Measurements from ENCODE around the gene ARMH3. TPM values are rescaled to one million over a fixed set of nuclear protein-coding genes. Genes with fewer than 3 reads are reported as not detected.
"Not testable (repeated sequence)": the region's sequence is repeated elsewhere in the genome, so short reads cannot be mapped to it uniquely, and the experiment has no call there.

ARMH3 gene
- total RNA-seq, 2 experiments from 2014 or later: 7.9 to 24.3 TPM

DNA sequence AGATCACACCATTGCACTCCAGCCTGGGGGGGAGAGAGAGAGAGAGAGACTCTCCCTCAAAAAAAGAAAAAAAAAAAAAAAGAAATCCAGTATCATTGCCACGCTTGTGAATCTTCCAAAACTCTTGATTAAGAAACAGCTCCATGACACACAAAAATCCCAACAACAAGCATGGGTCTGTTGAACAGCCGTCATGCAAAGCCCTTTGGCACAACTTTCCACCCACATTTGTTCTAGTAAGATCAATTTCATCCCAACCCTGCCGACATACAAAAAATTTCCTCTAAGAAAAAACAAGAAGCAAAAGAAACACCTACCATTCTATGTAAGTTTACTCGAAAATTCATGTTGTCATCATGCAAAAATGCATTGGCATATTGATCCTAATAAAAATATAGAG, 62.8 kb downstream of the ARMH3 start:
- no peak overlapping the region for H2AFZ ChIP-seq (ENCODE audit: low read length)
- no peaks in the 10 kb centered on the region for H4K20me1 ChIP-seq (ENCODE audit: insufficient read depth, low read length)
- no TSS peak for BruUV-seq (replicated peaks)
- no peaks in the 10 kb centered on the region for H3K9me2 ChIP-seq (ENCODE audit: insufficient read depth, low read length)
- POLR2A ChIA-PET: interaction anchor here (0.7 kb wide), 1 partner anchor 54 kb away, joined by 3 read pairs; no protein-coding TSS in a partner anchor
- H3K79me2 ChIP-seq (ENCODE audit: insufficient read depth, low read depth, low read length): no peaks in the 10 kb centered on the region
- DNase-seq (ENCODE audit: low spot score): no peak
- no peaks in the 10 kb centered on the region for H3K9me3 ChIP-seq (ENCODE audit: low read length)
- H3K4me1 ChIP-seq (ENCODE audit: insufficient read depth, low read length, poor library complexity, severe bottlenecking): no peaks in the 10 kb centered on the region
- CTCF ChIA-PET (ENCODE audit: unreplicated experiment): no interaction called here
- H3K4me3 ChIP-seq (ENCODE audit: low read depth, low read length, poor library complexity, severe bottlenecking): no peak overlapping the region
- H3K4me2 ChIP-seq (ENCODE audit: low read length): no peak overlapping the region
- peaks cover 62% of the 10 kb centered on the region for H3K36me3 ChIP-seq (ENCODE audit: insufficient read depth, low read length)
- no peak for TF ChIP-seq EZH2phosphoT487 (IDR thresholded peaks at IDR 0.05; ENCODE audit: borderline replicate concordance, low read depth, low read length)
- no peak overlapping the region for H3K27ac ChIP-seq (ENCODE audit: low read depth, low read length, poor library complexity, severe bottlenecking)
- intact Hi-C loops (cut with micrococcal nuclease; ENCODE audit: unreplicated experiment): no loop called here

DNA sequence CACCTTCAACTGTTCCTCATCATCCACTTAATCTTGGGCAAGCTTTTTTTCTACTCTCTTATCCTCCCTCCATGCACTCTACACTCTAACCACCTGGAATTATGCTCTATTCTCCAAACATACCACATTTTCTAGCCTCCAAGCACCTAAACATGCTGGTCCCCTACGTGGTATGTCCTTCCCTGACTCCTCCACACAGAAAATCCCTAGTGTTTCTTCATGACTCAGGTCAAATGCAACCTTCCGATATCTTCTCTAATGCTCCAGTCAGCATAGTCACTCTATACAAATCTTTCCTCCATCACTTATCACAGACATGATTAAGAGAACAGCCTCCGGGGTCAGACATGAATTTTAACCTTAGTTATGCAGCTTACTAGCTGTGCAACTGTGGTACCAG, 68.8 kb downstream of the ARMH3 start:
- TF ChIP-seq, protein P1, sequence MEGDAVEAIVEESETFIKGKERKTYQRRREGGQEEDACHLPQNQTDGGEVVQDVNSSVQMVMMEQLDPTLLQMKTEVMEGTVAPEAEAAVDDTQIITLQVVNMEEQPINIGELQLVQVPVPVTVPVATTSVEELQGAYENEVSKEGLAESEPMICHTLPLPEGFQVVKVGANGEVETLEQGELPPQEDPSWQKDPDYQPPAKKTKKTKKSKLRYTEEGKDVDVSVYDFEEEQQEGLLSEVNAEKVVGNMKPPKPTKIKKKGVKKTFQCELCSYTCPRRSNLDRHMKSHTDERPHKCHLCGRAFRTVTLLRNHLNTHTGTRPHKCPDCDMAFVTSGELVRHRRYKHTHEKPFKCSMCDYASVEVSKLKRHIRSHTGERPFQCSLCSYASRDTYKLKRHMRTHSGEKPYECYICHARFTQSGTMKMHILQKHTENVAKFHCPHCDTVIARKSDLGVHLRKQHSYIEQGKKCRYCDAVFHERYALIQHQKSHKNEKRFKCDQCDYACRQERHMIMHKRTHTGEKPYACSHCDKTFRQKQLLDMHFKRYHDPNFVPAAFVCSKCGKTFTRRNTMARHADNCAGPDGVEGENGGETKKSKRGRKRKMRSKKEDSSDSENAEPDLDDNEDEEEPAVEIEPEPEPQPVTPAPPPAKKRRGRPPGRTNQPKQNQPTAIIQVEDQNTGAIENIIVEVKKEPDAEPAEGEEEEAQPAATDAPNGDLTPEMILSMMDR (conservative IDR thresholded peaks at IDR 0.05; ENCODE audit: low read length): no peak
- TF ChIP-seq EZH2phosphoT487 (IDR thresholded peaks at IDR 0.05; ENCODE audit: borderline replicate concordance, low read depth, low read length): no peak
- no peak for DNase-seq (ENCODE audit: low spot score)
- no peak overlapping the region for H3K4me2 ChIP-seq (ENCODE audit: low read length)
- POLR2A ChIA-PET: interaction anchor here (1.1 kb wide), 1 partner anchor 17 kb away, joined by 3 read pairs; no protein-coding TSS in a partner anchor
- H3K9me2 ChIP-seq (ENCODE audit: insufficient read depth, low read length): no peaks in the 10 kb centered on the region
- no TSS peak for BruUV-seq (replicated peaks)
- H3K9me3 ChIP-seq (ENCODE audit: low read length): no peaks in the 10 kb centered on the region
- H3K79me2 ChIP-seq (ENCODE audit: insufficient read depth, low read depth, low read length): no peaks in the 10 kb centered on the region
- H3K27ac ChIP-seq (ENCODE audit: low read depth, low read length, poor library complexity, severe bottlenecking): no peak overlapping the region
- H3K4me1 ChIP-seq (ENCODE audit: insufficient read depth, low read length, poor library complexity, severe bottlenecking): peaks cover 9% of the 10 kb centered on the region
- no peak overlapping the region for H3K4me3 ChIP-seq (ENCODE audit: low read depth, low read length, poor library complexity, severe bottlenecking)
- peaks cover 60% of the 10 kb centered on the region for H3K36me3 ChIP-seq (ENCODE audit: insufficient read depth, low read length)
- CTCF ChIA-PET (ENCODE audit: unreplicated experiment): no interaction called here
- intact Hi-C loops (cut with micrococcal nuclease; ENCODE audit: unreplicated experiment): no loop called here
- no peak overlapping the region for H2AFZ ChIP-seq (ENCODE audit: low read length)
- H4K20me1 ChIP-seq (ENCODE audit: insufficient read depth, low read length): no peaks in the 10 kb centered on the region

GRCh38 chr10:101986624-101986971, 69.4 kb downstream of the ARMH3 start:
- TF ChIP-seq, protein P1 (conservative IDR thresholded peaks at IDR 0.05; ENCODE audit: low read length): no peak
- TF ChIP-seq EZH2phosphoT487 (IDR thresholded peaks at IDR 0.05; ENCODE audit: borderline replicate concordance, low read depth, low read length): no peak
- no peak overlapping the region for H3K4me3 ChIP-seq (ENCODE audit: low read depth, low read length, poor library complexity, severe bottlenecking)
- H3K36me3 ChIP-seq (ENCODE audit: insufficient read depth, low read length): peaks cover 55% of the 10 kb centered on the region
- intact Hi-C loops (cut with micrococcal nuclease; ENCODE audit: unreplicated experiment): no loop called here
- CTCF ChIA-PET (ENCODE audit: unreplicated experiment): no interaction called here
- H3K9me2 ChIP-seq (ENCODE audit: insufficient read depth, low read length): no peaks in the 10 kb centered on the region
- no peaks in the 10 kb centered on the region for H3K9me3 ChIP-seq (ENCODE audit: low read length)
- POLR2A ChIA-PET: no interaction called here
- no peaks in the 10 kb centered on the region for H4K20me1 ChIP-seq (ENCODE audit: insufficient read depth, low read length)
- no peak overlapping the region for H2AFZ ChIP-seq (ENCODE audit: low read length)
- H3K27ac ChIP-seq (ENCODE audit: low read depth, low read length, poor library complexity, severe bottlenecking): no peak overlapping the region
- DNase-seq (ENCODE audit: low spot score): no peak
- H3K4me1 ChIP-seq (ENCODE audit: insufficient read depth, low read length, poor library complexity, severe bottlenecking): peaks cover 9% of the 10 kb centered on the region
- H3K79me2 ChIP-seq (ENCODE audit: insufficient read depth, low read depth, low read length): no peaks in the 10 kb centered on the region
- no peak overlapping the region for H3K4me2 ChIP-seq (ENCODE audit: low read length)
- BruUV-seq (replicated peaks): no TSS peak

DNA sequence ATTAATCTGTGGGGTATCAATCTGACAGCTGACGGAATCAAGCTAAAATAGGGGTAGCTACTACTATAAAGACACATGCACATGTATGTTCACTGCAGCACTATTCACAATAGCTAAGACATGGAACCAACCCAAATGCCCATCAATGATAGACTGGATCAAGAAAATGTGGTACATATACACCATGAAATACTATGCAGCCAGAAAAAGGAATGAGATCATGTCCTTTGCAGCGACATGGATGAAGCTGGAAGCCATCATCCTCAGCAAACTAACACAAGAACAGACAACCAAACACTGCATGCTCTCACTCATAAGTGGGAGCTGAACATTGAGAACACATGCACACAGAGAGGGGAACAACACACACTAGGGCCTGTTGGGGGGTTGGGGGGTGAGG, 75.3 kb downstream of the ARMH3 start:
- H3K9me3 ChIP-seq (ENCODE audit: low read length); H3K9me2 ChIP-seq (ENCODE audit: insufficient read depth, low read length); DNase-seq (ENCODE audit: low spot score); H3K27ac ChIP-seq (ENCODE audit: low read depth, low read length, poor library complexity, severe bottlenecking); H3K4me3 ChIP-seq (ENCODE audit: low read depth, low read length, poor library complexity, severe bottlenecking); intact Hi-C loops (cut with micrococcal nuclease; ENCODE audit: unreplicated experiment); H3K36me3 ChIP-seq (ENCODE audit: insufficient read depth, low read length); H3K79me2 ChIP-seq (ENCODE audit: insufficient read depth, low read depth, low read length); H2AFZ ChIP-seq (ENCODE audit: low read length); H4K20me1 ChIP-seq (ENCODE audit: insufficient read depth, low read length); BruUV-seq (replicated peaks); H3K4me1 ChIP-seq (ENCODE audit: insufficient read depth, low read length, poor library complexity, severe bottlenecking); H3K4me2 ChIP-seq (ENCODE audit: low read length): not testable (repeated sequence)
- CTCF ChIA-PET (ENCODE audit: unreplicated experiment): interaction anchor here (0.7 kb wide), 1 partner anchor 12 kb away, joined by 7 read pairs; no protein-coding TSS in a partner anchor
- POLR2A ChIA-PET: interaction anchor here (1.4 kb wide), 1 partner anchor 11 kb away, joined by 6 read pairs; no protein-coding TSS in a partner anchor
